Measurements from ENCODE around the gene TTC24. TPM values are rescaled to one million over a fixed set of nuclear protein-coding genes. Genes with fewer than 3 reads are reported as not detected.
A peak's percentile ranks its signal among the peaks of the same experiment; 100 is the strongest.

The TTC24 gene
- total and polyA plus RNA-seq, 10 of the 15 experiments (the other 5 are each of a cell fraction or from before 2014, with no cell fraction given), result 0.05 to 6.4 (median 2.9) TPM; not detected in 1

- TF ChIP-seq ATF3 (IDR thresholded peaks at IDR 0.05; ENCODE audit: borderline replicate concordance, extremely low read depth, low read depth, low read length) (no peak), CUX1 (IDR thresholded peaks at IDR 0.05; ENCODE audit: insufficient replicate concordance, low read depth, low read length) (no peak), ATF2 (IDR thresholded peaks at IDR 0.05; ENCODE audit: low read length) (no peak), MEF2A (IDR thresholded peaks at IDR 0.05; ENCODE audit: insufficient read depth, low read depth, low read length) (no peak), ELK1 (IDR thresholded peaks at IDR 0.05; ENCODE audit: low read depth, low read length) (peak; percentile 38; the same call in 1 of the 2 replicates), TAF1 (IDR thresholded peaks at IDR 0.05; ENCODE audit: borderline replicate concordance, low read depth, low read length) (peak; percentile 96), TCF7 (IDR thresholded peaks at IDR 0.05; ENCODE audit: borderline replicate concordance) (no peak), ATF7 (IDR thresholded peaks at IDR 0.05; ENCODE audit: low read depth) (peak; percentile 34; the same call in 1 of the 2 replicates), HDAC6 (IDR thresholded peaks at IDR 0.05; ENCODE audit: unreplicated experiment) (no peak), RB1 (IDR thresholded peaks at IDR 0.05; ENCODE audit: borderline replicate concordance) (peak; percentile 80; the same call in 1 of the 2 replicates), MAX (IDR thresholded peaks at IDR 0.05; ENCODE audit: low read depth, low read length) (peak; percentile 99), EED (IDR thresholded peaks at IDR 0.05; ENCODE audit: low read depth) (peak; percentile 38; the same call in 1 of the 2 replicates), CTCF (IDR thresholded peaks at IDR 0.05 in 2 of 3, conservative IDR thresholded peaks at IDR 0.05 in 1 of 3; ENCODE audit: control insufficient read depth in 2 of 3, extremely low read depth in 1 of 3, insufficient read depth in 1 of 3, low read depth in 3 of 3, low read length in 3 of 3) (no peak), MLLT1 (IDR thresholded peaks at IDR 0.05) (0 out of 2 replicates have a peak, but pooled peaks have one; percentile 26)
Observed at GRCh38 chr1:156601122-156601830, 21.8 kb downstream of the TTC24 start, which contains the start of gene GPATCH4 (continued).

Data from GM12878 (cell line).